Measurements from ENCODE around the gene PDIA6.
"Not testable (repeated sequence)": the region's sequence is repeated elsewhere in the genome, so short reads cannot be mapped to it uniquely, and the experiment has no call there.

Gene PDIA6

DNA sequence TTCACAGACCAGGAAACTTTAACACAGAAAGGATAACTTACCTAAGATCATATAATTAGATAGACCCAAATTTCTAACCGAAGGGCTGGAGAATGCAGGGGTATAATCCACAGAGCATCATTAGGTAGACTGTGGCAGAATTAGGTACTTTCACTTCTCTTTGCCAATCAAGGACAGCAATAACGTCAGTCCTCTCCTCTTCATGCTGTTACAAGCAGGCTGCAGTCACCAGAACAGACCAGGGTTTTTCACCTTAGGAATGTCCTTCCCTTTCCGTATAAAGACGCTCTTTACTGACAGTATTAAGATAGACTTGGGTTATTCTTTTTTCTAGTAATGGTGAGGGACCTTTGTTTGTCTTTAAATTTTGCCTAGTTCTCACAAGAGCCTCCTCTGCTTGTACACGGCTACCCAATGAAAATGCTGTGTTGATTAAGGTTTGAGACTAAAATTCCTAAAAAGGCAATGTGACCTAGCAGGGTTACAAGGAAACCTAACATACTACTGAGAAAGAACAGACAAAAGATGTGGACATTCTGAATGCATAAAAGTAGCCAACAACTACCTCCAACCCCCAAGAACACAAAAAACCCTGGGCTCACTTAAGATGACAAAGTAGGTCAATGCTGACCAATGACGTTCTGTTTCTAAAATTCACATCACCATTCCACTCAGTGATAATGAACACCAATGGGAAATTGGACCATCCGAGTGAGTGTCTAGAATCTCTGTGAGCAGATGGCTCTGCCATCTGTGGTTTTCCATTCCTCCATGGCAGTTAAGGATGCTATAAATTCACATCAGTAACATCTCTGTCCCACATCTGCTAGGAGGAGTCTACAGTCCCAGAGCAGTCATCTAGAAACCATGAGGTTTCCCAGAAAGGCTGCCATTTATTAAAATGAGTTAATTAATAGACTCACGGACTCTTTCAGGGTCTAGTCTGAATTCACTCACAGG is 2.1 kb downstream of the PDIA6 start:
- no peak for DNase-seq (ENCODE audit: low read depth)

DNA sequence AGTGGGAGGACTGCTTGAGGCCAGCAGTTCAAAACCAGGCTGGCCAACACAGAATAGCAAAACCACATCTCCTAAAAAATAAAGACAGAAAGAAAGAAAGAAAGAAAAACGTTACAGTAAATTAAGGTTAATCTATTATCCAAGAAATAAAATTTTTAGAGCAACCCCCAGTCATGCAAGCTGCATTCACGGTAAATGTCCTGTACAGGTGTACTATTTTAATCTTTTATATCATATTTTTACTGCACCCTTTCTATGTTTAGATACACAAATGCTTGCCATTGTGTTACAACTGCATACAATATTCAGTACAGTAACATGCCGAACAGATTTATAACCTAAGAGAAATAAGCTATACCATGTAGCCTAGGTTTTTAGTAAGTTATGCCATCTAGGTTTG is 6.0 kb downstream of the PDIA6 start:
- no peak for DNase-seq (ENCODE audit: low read depth)

DNA sequence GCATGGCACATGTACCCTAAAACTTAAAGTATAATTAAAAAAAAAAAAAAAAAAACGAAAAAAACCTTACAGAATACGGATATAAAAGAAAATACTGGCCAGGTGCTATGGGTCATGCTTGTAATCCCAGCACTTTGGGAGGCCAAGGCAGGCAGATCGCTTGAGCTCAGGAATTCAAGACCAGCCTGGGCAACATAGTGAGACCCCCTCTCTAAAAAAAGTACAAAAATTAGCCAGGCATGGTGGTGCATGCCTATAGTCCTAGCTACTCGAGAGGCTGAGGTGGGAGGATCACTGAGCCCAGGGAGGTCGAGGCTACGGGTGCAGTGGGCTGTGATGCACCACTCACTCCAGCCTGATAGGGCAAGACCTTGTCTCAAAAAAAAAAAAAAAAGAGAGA is 6.6 kb downstream of the PDIA6 start:
- DNase-seq (ENCODE audit: low read depth): not testable (repeated sequence)

DNA sequence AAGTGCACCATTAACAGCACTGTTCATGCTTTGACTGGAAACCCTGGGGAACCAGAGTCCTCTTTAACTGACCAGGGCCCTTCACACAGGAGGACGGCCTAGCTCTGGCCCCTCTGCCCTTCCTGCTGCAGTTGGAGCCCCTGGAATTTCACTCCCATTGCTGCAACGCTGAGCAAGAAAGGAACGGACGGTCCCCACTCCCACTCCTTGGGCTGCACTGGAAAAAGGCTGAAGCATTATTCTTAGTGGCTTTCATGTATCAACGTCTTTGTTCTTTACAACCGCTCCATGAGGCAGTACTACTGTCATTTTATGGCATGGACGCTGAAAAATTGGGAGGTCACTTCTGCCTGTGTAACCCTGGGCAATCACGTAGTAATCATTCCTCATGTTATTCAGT is 9.9 kb downstream of the PDIA6 start:
- no peak for DNase-seq (ENCODE audit: low read depth)

GRCh38 chr2:10800163-10800562 is 12.4 kb downstream of the PDIA6 start:
- DNase-seq (ENCODE audit: low read depth): no peak

- DNase-seq (ENCODE audit: low read depth): no peak
Observed at GRCh38 chr2:10798783-10799182, 13.8 kb downstream of the PDIA6 start.

DNA sequence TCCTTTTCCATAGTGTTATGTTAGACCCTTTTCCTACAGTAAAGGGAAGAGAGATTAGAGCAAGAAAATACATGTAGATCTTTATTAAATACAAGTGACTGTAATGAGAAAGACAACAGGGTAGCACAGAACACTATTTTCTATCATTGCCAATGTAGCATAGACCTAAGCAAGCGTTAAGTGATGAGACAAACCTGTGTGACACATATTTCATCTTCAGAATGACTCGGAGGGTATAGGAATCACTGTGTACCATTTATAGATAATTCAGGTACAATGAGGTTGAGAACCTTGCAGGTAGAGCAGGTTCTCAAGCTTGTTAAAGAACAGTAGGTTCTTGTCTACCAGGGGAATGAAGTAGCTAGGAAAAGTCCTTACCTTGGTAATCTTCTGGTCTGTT is 15.9 kb downstream of the PDIA6 start:
- DNase-seq (ENCODE audit: low read depth): no peak

GRCh38 chr2:10795508-10796046 is 17.0 kb downstream of the PDIA6 start:
- DNase-seq (ENCODE audit: low read depth): no peak

GRCh38 chr2:10794876-10795275 is 17.7 kb downstream of the PDIA6 start:
- DNase-seq (ENCODE audit: low read depth): no peak

DNA sequence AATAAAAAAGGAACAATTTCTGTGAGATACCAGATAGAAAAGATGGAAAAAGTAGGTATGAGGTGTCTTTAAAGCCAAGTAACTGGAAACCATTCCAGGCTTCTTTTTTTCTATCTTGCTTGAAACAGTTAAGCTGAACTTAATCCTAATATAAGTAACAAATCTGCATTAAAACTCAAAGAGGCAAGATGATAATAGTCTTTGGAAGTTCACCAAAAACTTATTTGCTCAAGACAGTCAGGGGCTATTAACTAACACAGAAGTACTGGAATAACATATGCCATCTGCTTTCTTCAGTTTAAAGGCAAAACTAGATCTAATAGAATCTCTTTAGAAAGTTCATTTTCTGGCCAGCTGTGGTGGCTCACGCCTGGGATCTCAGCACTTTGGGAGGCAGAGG is 18.8 kb downstream of the PDIA6 start:
- DNase-seq (ENCODE audit: low read depth): no peak

GRCh38 chr2:10792660-10793400 is 19.8 kb downstream of the PDIA6 start:
- no peak for DNase-seq (ENCODE audit: low read depth)

DNA sequence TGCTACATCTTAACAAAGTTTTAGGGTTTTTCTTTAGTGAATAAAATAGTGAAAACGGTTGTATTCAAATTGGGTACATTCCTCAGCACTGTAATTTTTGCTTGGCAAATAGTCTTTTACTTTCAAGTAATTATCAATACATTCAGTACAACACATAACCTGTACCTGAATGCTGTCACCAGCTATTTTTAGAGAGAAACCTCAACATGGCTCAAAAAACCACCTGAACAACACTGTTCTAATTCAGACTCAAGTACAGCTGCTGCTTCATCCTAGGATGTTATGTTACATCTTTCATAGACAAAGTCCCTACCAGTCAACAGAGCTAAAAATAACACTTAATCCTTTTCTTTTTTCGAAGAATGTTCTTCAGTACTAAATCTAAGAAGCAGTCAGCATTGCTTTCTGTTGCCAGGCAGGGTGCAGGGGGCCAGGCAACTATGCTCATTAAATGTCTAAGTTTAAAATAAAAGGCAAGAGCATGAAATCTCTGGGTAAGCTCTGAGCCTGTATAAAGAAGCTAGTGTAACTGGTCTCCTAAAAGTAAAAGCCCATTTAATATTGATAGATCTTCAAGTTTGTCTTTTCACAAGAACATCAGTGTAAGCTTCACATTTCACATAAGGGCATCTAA is 20.5 kb downstream of the PDIA6 start:
- no peak for DNase-seq (ENCODE audit: low read depth)

DNA sequence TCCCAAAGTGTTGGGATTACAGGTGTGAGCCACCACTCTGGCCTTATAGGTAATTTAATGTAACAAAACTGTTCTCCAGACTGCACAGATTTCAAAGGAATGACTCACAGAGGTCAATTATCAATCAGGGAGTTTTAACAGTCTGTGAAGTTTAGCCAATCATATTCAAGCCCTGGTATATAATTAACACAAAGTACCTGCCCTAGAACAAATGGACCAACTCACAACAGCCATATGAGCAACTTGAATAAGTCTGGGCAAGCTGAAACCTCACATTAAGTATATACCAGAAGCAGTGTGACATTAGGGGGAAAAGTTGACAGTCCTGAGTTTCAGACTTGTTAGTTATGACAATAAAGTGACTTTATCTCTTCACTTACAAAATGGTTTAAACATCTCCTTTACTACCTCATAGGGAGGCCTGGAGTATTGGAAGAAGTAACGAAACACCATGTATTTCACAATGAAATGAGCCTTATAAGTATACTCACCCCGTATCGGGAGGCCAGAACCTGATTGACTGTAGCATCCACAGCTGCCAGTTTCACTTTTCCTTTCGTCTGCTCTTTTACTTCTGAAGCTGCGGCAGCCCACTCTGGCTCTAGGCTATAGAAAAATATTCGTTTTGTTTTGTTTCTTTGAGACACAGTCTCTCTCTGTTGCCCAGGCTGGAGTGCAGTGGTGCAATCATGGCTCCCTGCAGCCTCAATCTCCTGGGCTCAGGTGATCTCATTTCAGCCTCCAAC is 22.2 kb downstream of the PDIA6 start:
- no peak for DNase-seq (ENCODE audit: low read depth)

GRCh38 chr2:10788855-10789254 is 23.7 kb downstream of the PDIA6 start:
- DNase-seq (ENCODE audit: low read depth): no peak

- DNase-seq (ENCODE audit: low read depth): no peak
Observed at GRCh38 chr2:10787176-10787968, 25.2 kb downstream of the PDIA6 start.

DNA sequence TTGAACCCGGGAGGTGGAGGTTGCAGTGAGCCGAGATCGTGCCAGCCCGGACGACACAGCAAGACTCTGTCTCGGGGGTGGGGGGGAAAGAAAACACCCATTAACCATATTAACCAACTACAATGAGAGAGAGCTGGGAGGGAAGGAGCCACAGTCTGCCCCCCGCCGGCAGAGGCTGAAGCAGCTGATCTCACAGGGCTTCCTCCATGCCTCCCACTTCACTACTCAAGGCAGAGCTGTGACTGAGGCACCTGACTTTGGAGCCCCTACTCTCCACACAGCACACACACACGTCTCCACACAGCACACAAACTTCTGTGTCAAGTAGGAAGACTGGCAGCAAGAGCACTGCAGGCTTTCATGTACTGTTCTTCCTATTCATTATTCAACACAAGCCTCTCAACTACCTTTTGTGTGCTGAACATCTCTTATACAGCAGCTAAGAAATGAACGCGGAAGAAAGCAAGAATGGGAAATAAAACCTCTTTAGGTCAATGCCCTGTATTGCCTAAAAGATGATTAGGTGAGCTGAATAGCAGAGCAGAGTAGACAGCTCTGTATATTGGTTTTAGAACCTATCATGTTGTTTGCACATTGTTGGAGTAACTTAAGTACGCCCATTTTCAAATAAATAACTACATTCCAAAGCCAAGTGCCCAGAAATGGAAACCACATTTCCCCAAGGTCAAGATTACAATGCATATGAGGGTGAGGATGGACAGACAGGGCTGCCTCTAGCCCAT is 26.2 kb downstream of the PDIA6 start:
- DNase-seq (ENCODE audit: low read depth): no peak

DNA sequence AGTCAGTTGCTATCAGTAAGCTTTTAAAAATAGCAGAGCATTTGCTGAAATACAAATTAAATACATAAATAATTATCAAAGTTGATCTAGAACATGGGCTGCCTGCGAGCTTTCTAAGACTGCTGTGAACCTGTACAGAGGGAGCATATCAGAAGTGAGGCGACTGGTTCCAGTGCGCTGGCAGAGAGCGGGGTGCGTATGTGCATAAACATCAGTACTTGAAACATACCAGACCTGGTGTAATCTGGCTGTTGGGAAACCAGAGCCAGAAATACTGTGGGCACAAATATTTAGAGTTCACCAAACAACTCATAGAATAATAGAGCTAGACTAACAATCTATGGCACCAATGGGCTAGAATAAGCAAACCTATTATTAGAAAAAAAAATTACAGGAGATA is 27.3 kb downstream of the PDIA6 start:
- no peak for DNase-seq (ENCODE audit: low read depth)

DNA sequence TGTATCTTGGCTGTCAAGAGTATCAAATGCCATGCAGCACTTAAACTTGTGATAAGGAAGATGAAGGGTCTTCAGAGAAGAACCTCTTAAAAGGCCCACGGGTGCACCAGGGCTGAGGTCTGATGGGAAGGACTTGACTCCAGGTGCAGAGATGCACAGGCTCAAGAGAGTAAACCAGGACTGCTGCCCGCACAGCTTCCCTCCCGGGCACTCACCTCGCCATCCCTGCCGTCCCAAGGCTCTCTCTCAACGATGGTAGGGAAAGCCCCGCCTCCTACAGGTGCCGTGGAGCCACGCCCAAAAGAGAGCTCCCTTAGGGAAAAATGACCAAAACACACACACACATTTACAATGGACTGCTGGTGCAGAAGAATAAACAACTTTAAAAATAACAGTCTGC is 27.9 kb downstream of the PDIA6 start:
- DNase-seq (ENCODE audit: low read depth): no peak

DNA sequence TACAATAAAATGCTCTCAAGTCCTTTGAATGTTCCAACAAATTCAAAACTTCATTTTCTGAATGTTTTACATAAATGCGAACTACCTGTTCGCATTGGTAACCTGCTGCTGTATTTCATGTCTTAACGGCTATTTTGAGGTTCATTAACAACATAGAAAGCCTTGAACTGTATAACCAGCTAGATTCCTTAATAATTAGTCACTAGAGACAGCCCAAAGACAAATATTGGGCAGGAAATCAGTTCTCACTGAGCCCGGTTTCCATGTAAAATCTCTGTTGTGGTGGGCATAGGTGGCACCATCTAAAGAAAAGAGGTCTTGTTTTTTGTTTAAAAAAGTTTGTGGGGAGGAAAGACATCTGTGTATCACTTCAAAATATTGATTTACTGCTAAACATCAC is 29.2 kb downstream of the PDIA6 start:
- DNase-seq (ENCODE audit: low read depth): no peak

GRCh38 chr2:10781746-10782145 is 30.8 kb downstream of the PDIA6 start:
- no peak for DNase-seq (ENCODE audit: low read depth)

All from fibroblast of gingiva (primary cell).